ENCODE results near the gene RAPGEF5. TPM values are rescaled to one million over a fixed set of nuclear protein-coding genes. Genes with fewer than 3 reads are reported as not detected.

The RAPGEF5 gene
- total and polyA plus RNA-seq, 2 donors (not counting 3 experiments of a cell fraction or from before 2014, with no cell fraction given) = 10.0 to 43.2 TPM

DNA sequence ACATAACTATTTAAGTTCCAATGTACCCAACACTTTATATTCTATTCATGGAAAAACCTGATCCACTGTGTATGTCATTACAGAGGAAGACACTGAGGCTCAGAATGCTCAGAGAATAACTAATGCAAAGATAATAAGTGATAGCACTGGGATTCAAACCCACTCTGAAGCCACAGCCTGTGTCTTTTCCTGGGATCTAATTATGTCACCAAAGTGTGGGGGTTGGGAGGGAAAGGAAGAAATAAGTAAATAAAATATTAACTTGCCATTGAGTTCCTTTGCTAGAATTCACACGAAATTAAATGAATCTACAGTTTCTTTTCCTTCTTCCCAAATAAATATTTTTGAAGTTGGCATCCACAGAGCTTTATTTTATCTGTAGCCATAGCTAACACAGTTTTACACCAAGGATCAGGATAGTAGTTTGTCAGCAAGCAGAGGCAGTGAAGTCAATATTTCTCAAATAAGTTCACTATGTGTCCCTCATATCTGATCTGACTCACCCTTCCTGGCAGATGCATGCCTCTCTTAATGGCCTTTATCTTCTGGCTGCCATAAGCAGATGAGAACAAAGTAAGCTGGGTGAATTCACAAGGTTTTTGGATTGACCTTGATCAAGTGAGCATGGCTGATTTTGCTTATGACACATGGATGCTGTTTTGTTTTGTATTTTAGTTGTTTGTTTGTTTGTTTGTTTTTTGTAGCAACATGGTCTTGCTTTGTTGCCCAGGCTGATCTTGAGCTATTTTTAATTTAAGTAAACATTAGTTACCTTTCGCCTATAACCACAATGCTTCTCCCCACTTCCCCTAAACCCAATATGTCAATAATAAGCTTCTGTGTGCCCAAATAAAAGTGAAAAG, 6.3 kb downstream of the RAPGEF5 start:
- no TSS peak for BruUV-seq (replicated peaks)
- Histone ChIP-seq H3K9ac (replicated peaks; ENCODE audit: extremely low read depth, insufficient read depth, low read length) (no peak overlapping the region), H2AFZ (ENCODE audit: low read depth, low read length) (no peak overlapping the region), H3K4me3 (replicated peaks in 1 of 3; ENCODE audit: insufficient read depth in 1 of 3, low read depth in 1 of 3, low read length in 3 of 3) (no peak overlapping the region), H3K9me3 (replicated peaks; ENCODE audit: control insufficient read depth, insufficient read depth, low read length) (no peaks in the 10 kb centered on the region), H3K27ac (ENCODE audit: insufficient read depth, low read depth, low read length) (no peak overlapping the region), H4K20me1 (replicated peaks; ENCODE audit: control insufficient read depth, extremely low read depth, insufficient read depth, low read length) (no peaks in the 10 kb centered on the region), H3K27me3 (ENCODE audit: control insufficient read depth in 2 of 2, insufficient read depth in 2 of 2, low read length in 2 of 2) (no peaks in the 10 kb centered on the region), H3K36me3 (ENCODE audit: control insufficient read depth in 2 of 2, extremely low read depth in 1 of 2, insufficient read depth in 2 of 2, low read length in 2 of 2) (no peaks in the 10 kb centered on the region), H3K9me1 (replicated peaks; ENCODE audit: control insufficient read depth, extremely low read depth, insufficient read depth, low read length) (no peaks in the 10 kb centered on the region), H3K4me1 (ENCODE audit: control insufficient read depth, extremely low read depth, insufficient read depth, low read length) (peaks cover 11% of the 10 kb centered on the region), H3K4me2 (ENCODE audit: insufficient read depth, low read length) (no peak overlapping the region), H3K79me2 (ENCODE audit: control insufficient read depth, insufficient read depth, low read length) (no peaks in the 10 kb centered on the region)
- TF ChIP-seq MYC (IDR thresholded peaks at IDR 0.05; ENCODE audit: low read depth, low read length) = no peak
- peak; percentile 85 for TF ChIP-seq GATA2 (IDR thresholded peaks at IDR 0.05; ENCODE audit: insufficient read depth, insufficient read length, low read depth, low read length)
- TF ChIP-seq EZH2 (IDR thresholded peaks at IDR 0.05; ENCODE audit: borderline replicate concordance, low read depth, low read length, severe bottlenecking) = no peak
- TF ChIP-seq JUN (IDR thresholded peaks at IDR 0.05; ENCODE audit: borderline replicate concordance, insufficient read depth, insufficient read length, low read depth) = peak; percentile 54
- peak; percentile 66 for TF ChIP-seq FOS (IDR thresholded peaks at IDR 0.05; ENCODE audit: borderline replicate concordance, insufficient read depth, low read length)
- FAIRE-seq (peak; percentile 42), DNase-seq (ENCODE audit: low read depth, low spot score) (peak; percentile 46)
- ChIA-PET CTCF (interaction anchor here (0.9 to 2.2 kb wide), 4 partner anchors 10 to 23 kb away, joined by 3 to 6 read pairs (median 3); no protein-coding TSS in a partner anchor), POLR2A (interaction anchor here (0.5 to 0.9 kb wide), 2 partner anchors 95 to 136 kb away, joined by 3 read pairs; no protein-coding TSS in a partner anchor)
- intact Hi-C loops (cut with micrococcal nuclease) = no loop called here
- dilution Hi-C loops (cut with MboI; ENCODE audit: extremely low pct_ligation_motif_present, low sequenced_read_pairs) = no loop called here

DNA sequence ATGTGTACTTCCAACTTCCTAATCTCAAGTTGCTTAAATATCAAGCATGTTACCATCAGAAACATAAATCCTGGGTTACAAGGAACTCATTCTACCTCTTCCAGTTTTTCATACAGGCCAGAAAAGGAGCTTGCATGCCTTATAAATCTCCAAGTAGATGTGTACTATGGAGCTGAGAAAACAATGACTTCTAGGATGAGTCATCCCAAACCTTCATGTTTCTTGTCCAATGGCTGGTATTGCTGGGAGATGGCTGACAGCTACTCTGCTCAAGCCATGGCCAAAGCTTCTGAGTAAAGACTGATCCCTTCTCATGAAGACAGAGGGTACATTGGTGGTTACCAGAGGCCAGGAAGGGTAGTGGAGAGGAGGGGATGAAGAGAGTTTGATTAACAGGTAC, 8.6 kb downstream of the RAPGEF5 start:
- Histone ChIP-seq H3K9me3 (replicated peaks; ENCODE audit: control insufficient read depth, insufficient read depth, low read length) (no peaks in the 10 kb centered on the region), H3K4me2 (ENCODE audit: insufficient read depth, low read length) (no peak overlapping the region), H3K9me1 (replicated peaks; ENCODE audit: control insufficient read depth, extremely low read depth, insufficient read depth, low read length) (no peaks in the 10 kb centered on the region), H2AFZ (ENCODE audit: low read depth, low read length) (no peak overlapping the region), H3K27ac (ENCODE audit: insufficient read depth, low read depth, low read length) (no peak overlapping the region), H3K36me3 (ENCODE audit: control insufficient read depth in 2 of 2, extremely low read depth in 1 of 2, insufficient read depth in 2 of 2, low read length in 2 of 2) (no peaks in the 10 kb centered on the region), H3K79me2 (ENCODE audit: control insufficient read depth, insufficient read depth, low read length) (no peaks in the 10 kb centered on the region), H3K9ac (replicated peaks; ENCODE audit: extremely low read depth, insufficient read depth, low read length) (no peak overlapping the region), H4K20me1 (replicated peaks; ENCODE audit: control insufficient read depth, extremely low read depth, insufficient read depth, low read length) (no peaks in the 10 kb centered on the region), H3K4me3 (replicated peaks in 1 of 3; ENCODE audit: insufficient read depth in 1 of 3, low read depth in 1 of 3, low read length in 3 of 3) (no peak overlapping the region), H3K4me1 (ENCODE audit: control insufficient read depth, extremely low read depth, insufficient read depth, low read length) (peaks cover 11% of the 10 kb centered on the region), H3K27me3 (ENCODE audit: control insufficient read depth in 2 of 2, insufficient read depth in 2 of 2, low read length in 2 of 2) (no peaks in the 10 kb centered on the region)
- dilution Hi-C loops (cut with MboI; ENCODE audit: extremely low pct_ligation_motif_present, low sequenced_read_pairs) (no loop called here), intact Hi-C loops (cut with micrococcal nuclease) (no loop called here)
- CTCF ChIA-PET = interaction anchor here (0.7 to 1.8 kb wide), 5 partner anchors 17 to 104 kb away, joined by 3 to 6 read pairs (median 3); no protein-coding TSS in a partner anchor
- peak; percentile 53 for FAIRE-seq
- TF ChIP-seq, protein P1, sequence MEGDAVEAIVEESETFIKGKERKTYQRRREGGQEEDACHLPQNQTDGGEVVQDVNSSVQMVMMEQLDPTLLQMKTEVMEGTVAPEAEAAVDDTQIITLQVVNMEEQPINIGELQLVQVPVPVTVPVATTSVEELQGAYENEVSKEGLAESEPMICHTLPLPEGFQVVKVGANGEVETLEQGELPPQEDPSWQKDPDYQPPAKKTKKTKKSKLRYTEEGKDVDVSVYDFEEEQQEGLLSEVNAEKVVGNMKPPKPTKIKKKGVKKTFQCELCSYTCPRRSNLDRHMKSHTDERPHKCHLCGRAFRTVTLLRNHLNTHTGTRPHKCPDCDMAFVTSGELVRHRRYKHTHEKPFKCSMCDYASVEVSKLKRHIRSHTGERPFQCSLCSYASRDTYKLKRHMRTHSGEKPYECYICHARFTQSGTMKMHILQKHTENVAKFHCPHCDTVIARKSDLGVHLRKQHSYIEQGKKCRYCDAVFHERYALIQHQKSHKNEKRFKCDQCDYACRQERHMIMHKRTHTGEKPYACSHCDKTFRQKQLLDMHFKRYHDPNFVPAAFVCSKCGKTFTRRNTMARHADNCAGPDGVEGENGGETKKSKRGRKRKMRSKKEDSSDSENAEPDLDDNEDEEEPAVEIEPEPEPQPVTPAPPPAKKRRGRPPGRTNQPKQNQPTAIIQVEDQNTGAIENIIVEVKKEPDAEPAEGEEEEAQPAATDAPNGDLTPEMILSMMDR (IDR thresholded peaks at IDR 0.05; ENCODE audit: extremely low read depth in 1 of 2, insufficient read depth in 1 of 2, low read depth in 1 of 2, low read length in 2 of 2) = no peak
- TF ChIP-seq FOS (IDR thresholded peaks at IDR 0.05; ENCODE audit: borderline replicate concordance, insufficient read depth, low read length) (peak; percentile 77), GATA2 (IDR thresholded peaks at IDR 0.05; ENCODE audit: insufficient read depth, insufficient read length, low read depth, low read length) (no peak), POLR2AphosphoS5 (IDR thresholded peaks at IDR 0.05; ENCODE audit: insufficient read depth, low read depth, low read length) (no peak), JUN (IDR thresholded peaks at IDR 0.05; ENCODE audit: borderline replicate concordance, insufficient read depth, insufficient read length, low read depth) (peak; percentile 62)
- BruUV-seq (replicated peaks) = no TSS peak
- POLR2A ChIA-PET = no interaction called here
- DNase-seq (ENCODE audit: low read depth, low spot score) = peak; percentile 48

Data from endothelial cell of umbilical vein (primary cell).